Neuronal stem cell (in vitro differentiated cells): ENCODE data around the gene NR3C2.

Experiments
- DNase-seq: peaks from one replicate; pipeline ENCODE4 v3.0.0-alpha.2; 2013; ENCODE audit warnings: low spot score
- H2AFZ ChIP-seq: one replicate; pipeline ENCODE4 v1.6.1; 2013; ENCODE audit warnings: mild to moderate bottlenecking, low read length, inconsistent platforms
- H2AK5ac ChIP-seq: 2 replicates; pipeline ENCODE4 v1.6.1; 2013; ENCODE audit warnings: low read depth, mild to moderate bottlenecking, inconsistent platforms, low read length, moderate library complexity, mixed read lengths
- H2BK120ac ChIP-seq: 2 replicates; pipeline ENCODE4 v1.6.1; 2013; ENCODE audit warnings: low read depth, mild to moderate bottlenecking, inconsistent platforms, low read length, moderate library complexity, mixed read lengths
- H2BK12ac ChIP-seq: one replicate; pipeline ENCODE4 v1.6.1; 2013; ENCODE audit warnings: low read length, inconsistent platforms
- H2BK15ac ChIP-seq: 2 replicates; pipeline ENCODE4 v1.6.1; 2013; ENCODE audit warnings: mild to moderate bottlenecking, low read length, inconsistent platforms, mixed read lengths
- H2BK5ac ChIP-seq: one replicate; pipeline ENCODE4 v1.6.1; 2013; ENCODE audit warnings: inconsistent platforms, mild to moderate bottlenecking, low read length, moderate library complexity
- H3K14ac ChIP-seq: one replicate; pipeline ENCODE4 v1.6.1; 2013; ENCODE audit warnings: low read length, inconsistent platforms
- H3K18ac ChIP-seq: 2 replicates; pipeline ENCODE4 v1.6.1; 2013; ENCODE audit warnings: low read length, inconsistent platforms
- H3K23ac ChIP-seq: 2 replicates; pipeline ENCODE4 v1.6.1; 2013; ENCODE audit warnings: low read depth, mild to moderate bottlenecking, mixed read lengths, low read length, inconsistent platforms; ENCODE audit not compliant: poor library complexity
- H3K27ac ChIP-seq: replicated peaks from 3 replicates; pipeline ENCODE4 v1.5.1; 2013; ENCODE audit warnings: low read length, inconsistent platforms
- H3K27me3 ChIP-seq, 3 experiments: 2 replicates each; pipeline ENCODE4 v1.6.1; 2013; ENCODE audit warnings: low read length in 3 of 3, mild to moderate bottlenecking in 2 of 3, inconsistent platforms in 1 of 3, low read depth in 1 of 3, mixed read lengths in 1 of 3, moderate library complexity in 1 of 3; ENCODE audit not compliant: control insufficient read depth in 3 of 3, insufficient read depth in 3 of 3
- H3K36me3 ChIP-seq, 2 donors: replicated peaks in 1 of 2; 2 replicates each; pipeline ENCODE4 v1.6.1; 2013; ENCODE audit warnings: low read length in 2 of 2; ENCODE audit not compliant: control insufficient read depth in 2 of 2, insufficient read depth in 2 of 2
- H3K4ac ChIP-seq: 2 replicates; pipeline ENCODE4 v1.6.1; 2013; ENCODE audit warnings: inconsistent platforms, mild to moderate bottlenecking, low read length, moderate library complexity
- H3K4me1 ChIP-seq, 2 donors: 1 replicate in 1 of 2; 2 replicates in 1 of 2; pipeline ENCODE4 v1.6.1; 2013; ENCODE audit warnings: low read length in 2 of 2, low read depth in 1 of 2; ENCODE audit not compliant: control insufficient read depth in 2 of 2, insufficient read depth in 1 of 2
- H3K4me2 ChIP-seq: one replicate; pipeline ENCODE4 v1.6.1; 2013; ENCODE audit warnings: mild to moderate bottlenecking, low read length, inconsistent platforms; ENCODE audit not compliant: insufficient read depth, poor library complexity, severe bottlenecking
- H3K4me3 ChIP-seq, 2 donors: 2 replicates each; pipeline ENCODE4 v1.5.1; 2013; ENCODE audit warnings: low read length in 2 of 2, mild to moderate bottlenecking in 2 of 2, inconsistent platforms in 1 of 2, moderate library complexity in 1 of 2
- H3K79me1 ChIP-seq: one replicate; pipeline ENCODE4 v1.6.1; 2013; ENCODE audit warnings: low read depth, mild to moderate bottlenecking, inconsistent platforms, low read length, moderate library complexity
- H3K9ac ChIP-seq: one replicate; pipeline ENCODE4 v1.6.1; 2013; ENCODE audit warnings: mild to moderate bottlenecking, low read depth, low read length, inconsistent platforms; ENCODE audit not compliant: poor library complexity
- H3K9me3 ChIP-seq, 2 donors: replicated peaks in 1 of 2; 2 replicates each; pipeline versions ENCODE3 to v1.6.1; 2013; ENCODE audit warnings: low read length in 2 of 2, mild to moderate bottlenecking in 2 of 2, inconsistent platforms in 1 of 2, low read depth in 1 of 2, mixed read lengths in 1 of 2, moderate library complexity in 1 of 2; ENCODE audit not compliant: control insufficient read depth in 2 of 2, insufficient read depth in 1 of 2
- H4K8ac ChIP-seq: one replicate; pipeline ENCODE4 v1.6.1; 2013; ENCODE audit warnings: low read depth, mild to moderate bottlenecking, inconsistent platforms, low read length, moderate library complexity
- H4K91ac ChIP-seq: one replicate; pipeline ENCODE4 v1.6.1; 2013; ENCODE audit warnings: low read length, low read depth, mild to moderate bottlenecking, inconsistent platforms; ENCODE audit not compliant: poor library complexity
- WGBS, 2 donors: extraction: QIAGEN DNeasy Blood & Tissue Kit; methylation state at CpG; one replicate each; pipeline ENCODE4 v1.1.7; 2013; ENCODE audit warnings: missing lambda C conversion rate in 2 of 2, mixed read lengths in 1 of 2; ENCODE audit not compliant: insufficient read length in 2 of 2, insufficient replicate concordance in 1 of 2; ENCODE audit errors: extremely low coverage in 2 of 2; 5-methylcytosine and 5-hydroxymethylcytosine counted together

The NR3C2 gene

DNA sequence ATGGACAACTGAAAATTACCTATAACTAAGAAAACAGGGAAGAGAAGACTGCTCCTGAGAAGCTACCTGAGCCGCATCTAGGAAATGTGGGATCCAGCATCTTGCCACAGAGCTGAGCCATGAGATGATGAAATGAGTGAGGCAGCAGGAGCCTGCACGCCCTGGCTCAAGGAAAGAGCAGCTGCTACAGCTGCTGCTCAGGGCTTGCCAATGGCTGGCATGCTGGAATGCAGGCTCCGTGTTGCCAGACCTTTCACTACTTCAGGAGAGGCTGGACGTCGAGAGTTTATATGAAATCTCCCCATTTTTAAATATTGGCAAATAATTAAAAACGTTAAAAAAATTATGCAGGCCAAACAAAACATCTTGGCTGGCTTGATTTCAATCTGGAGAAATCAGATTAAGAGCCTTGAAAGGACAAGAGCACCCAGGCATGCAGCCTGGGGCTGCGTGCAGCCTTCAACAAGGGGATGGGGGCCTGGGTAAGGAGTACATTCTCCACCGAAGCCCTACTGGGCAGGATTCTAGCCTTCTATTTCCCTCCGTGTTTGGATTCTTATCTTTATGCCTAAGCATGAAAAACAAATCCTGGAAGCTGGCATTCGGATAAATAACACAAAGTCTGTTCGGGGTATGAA lies 227.6 kb downstream of the NR3C2 start:
- H2BK12ac ChIP-seq, result no peak overlapping the region
- WGBS, 2 donors, result no CpG with 5 or more reads among the region's 11 CpGs
- no peak overlapping the region for H3K27ac ChIP-seq
- no peaks in the 10 kb centered on the region for H3K9me3 ChIP-seq
- no peaks in the 10 kb centered on the region for H3K27me3 ChIP-seq
- H2AFZ ChIP-seq, result no peak overlapping the region
- no peak overlapping the region for H3K9ac ChIP-seq
- peaks cover 0 to 3% of the 10 kb centered on the region in 2 donors for H3K4me1 ChIP-seq
- no peak overlapping the region for H3K4ac ChIP-seq
- H3K79me1 ChIP-seq, result no peaks in the 10 kb centered on the region
- H2BK15ac ChIP-seq, result no peak overlapping the region
- H3K4me2 ChIP-seq, result no peak overlapping the region
- H4K8ac ChIP-seq, result no peak overlapping the region
- no peak for DNase-seq
- no peak overlapping the region for H3K14ac ChIP-seq
- no peak overlapping the region for H3K4me3 ChIP-seq
- H2BK5ac ChIP-seq, result no peak overlapping the region
- no peak overlapping the region for H2BK120ac ChIP-seq
- no peaks in the 10 kb centered on the region for H3K36me3 ChIP-seq
- H2AK5ac ChIP-seq, result no peak overlapping the region
- no peak overlapping the region for H4K91ac ChIP-seq
- H3K23ac ChIP-seq, result no peak overlapping the region
- no peak overlapping the region for H3K18ac ChIP-seq

DNA sequence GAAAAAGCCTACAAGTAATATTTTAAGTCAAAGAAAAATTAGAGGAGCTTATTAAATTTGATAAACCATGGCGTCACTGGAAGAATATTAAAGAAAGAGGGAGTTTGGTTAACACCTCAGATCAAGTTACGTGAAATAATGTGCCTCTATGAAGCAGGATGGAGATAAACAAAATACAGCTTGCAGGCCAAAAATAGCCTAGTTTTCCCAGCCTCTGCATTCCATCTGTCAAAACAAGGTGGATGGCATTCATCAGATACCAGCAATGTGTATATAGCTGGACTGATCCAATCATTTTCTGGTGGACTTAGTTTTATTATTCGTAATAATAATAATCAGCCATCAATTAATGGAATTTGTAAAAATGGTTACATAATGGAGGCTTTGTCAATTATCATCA lies 230.7 kb downstream of the NR3C2 start:
- no peaks in the 10 kb centered on the region for H3K36me3 ChIP-seq
- H3K18ac ChIP-seq, result no peak overlapping the region
- no peak overlapping the region for H3K4ac ChIP-seq
- H2BK5ac ChIP-seq, result no peak overlapping the region
- H2AK5ac ChIP-seq, result no peak overlapping the region
- H2BK12ac ChIP-seq, result no peak overlapping the region
- H3K4me2 ChIP-seq, result no peak overlapping the region
- H2BK15ac ChIP-seq, result no peak overlapping the region
- no CpG with 5 or more reads among the region's 3 CpGs for WGBS, 2 donors
- H2AFZ ChIP-seq, result no peak overlapping the region
- H4K8ac ChIP-seq, result no peak overlapping the region
- H3K27ac ChIP-seq, result no peak overlapping the region
- H3K4me1 ChIP-seq, result peaks cover 0 to 3% of the 10 kb centered on the region in 2 donors
- no peak overlapping the region for H2BK120ac ChIP-seq
- no peak overlapping the region for H4K91ac ChIP-seq
- H3K27me3 ChIP-seq, result no peaks in the 10 kb centered on the region
- no peaks in the 10 kb centered on the region for H3K9me3 ChIP-seq
- no peak overlapping the region for H3K9ac ChIP-seq
- no peak for DNase-seq
- H3K79me1 ChIP-seq, result no peaks in the 10 kb centered on the region
- H3K23ac ChIP-seq, result no peak overlapping the region
- H3K4me3 ChIP-seq, result no peak overlapping the region
- no peak overlapping the region for H3K14ac ChIP-seq

DNA sequence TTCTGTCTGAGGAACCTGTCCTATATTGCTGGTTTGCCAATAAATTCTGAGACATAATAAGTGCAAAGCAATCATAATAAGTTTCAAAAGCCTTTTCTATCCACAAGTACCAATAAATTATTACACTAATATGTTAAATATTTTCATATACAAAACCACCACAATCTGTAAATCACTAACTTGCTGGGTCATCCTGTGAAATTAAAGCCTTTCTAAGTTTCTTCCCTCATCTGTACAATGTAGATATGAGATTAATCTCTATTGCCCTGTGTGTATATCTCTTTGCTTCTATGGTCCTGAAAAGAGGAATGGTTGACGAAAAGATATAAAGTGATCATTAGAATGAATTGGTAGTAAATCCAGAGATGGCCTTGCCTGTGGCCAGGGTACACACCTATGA lies 231.6 kb downstream of the NR3C2 start:
- H3K4me2 ChIP-seq, result no peak overlapping the region
- no peak overlapping the region for H3K9ac ChIP-seq
- no peak overlapping the region for H3K18ac ChIP-seq
- H3K79me1 ChIP-seq, result no peaks in the 10 kb centered on the region
- no peak overlapping the region for H2BK12ac ChIP-seq
- H4K91ac ChIP-seq, result no peak overlapping the region
- no peak overlapping the region for H2AK5ac ChIP-seq
- H3K23ac ChIP-seq, result no peak overlapping the region
- no peak for DNase-seq
- peaks cover 0 to 3% of the 10 kb centered on the region in 2 donors for H3K4me1 ChIP-seq
- no peak overlapping the region for H3K4me3 ChIP-seq
- no peak overlapping the region for H3K27ac ChIP-seq
- no peak overlapping the region for H3K4ac ChIP-seq
- no peak overlapping the region for H4K8ac ChIP-seq
- no peak overlapping the region for H2BK120ac ChIP-seq
- H2BK5ac ChIP-seq, result no peak overlapping the region
- no peaks in the 10 kb centered on the region for H3K36me3 ChIP-seq
- H3K9me3 ChIP-seq, result no peaks in the 10 kb centered on the region
- H2AFZ ChIP-seq, result no peak overlapping the region
- H3K27me3 ChIP-seq, result no peaks in the 10 kb centered on the region
- no peak overlapping the region for H2BK15ac ChIP-seq
- no CpG with 5 or more reads among the region's 1 CpG for WGBS, 2 donors
- H3K14ac ChIP-seq, result no peak overlapping the region

DNA sequence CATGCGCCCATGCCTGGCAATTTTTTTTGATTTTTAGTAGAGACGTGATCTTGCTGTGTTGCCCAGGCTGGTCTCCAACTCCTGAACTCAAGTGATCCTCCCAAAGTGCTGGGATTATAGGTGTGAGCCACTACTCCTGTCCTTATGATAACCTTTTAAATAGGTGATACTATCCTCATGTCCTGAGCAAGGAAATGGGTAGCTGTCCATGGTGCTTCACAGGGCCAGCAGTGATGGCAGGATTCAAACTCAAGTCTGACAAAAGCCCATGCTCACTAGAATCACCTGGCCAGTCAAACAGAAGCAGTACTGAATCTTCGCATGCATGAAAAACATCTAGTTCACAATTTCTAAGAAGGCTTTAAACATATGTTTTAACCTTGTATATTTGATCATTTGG lies 235.1 kb downstream of the NR3C2 start:
- H3K18ac ChIP-seq, result no peak overlapping the region
- no peak overlapping the region for H3K4ac ChIP-seq
- H3K4me2 ChIP-seq, result no peak overlapping the region
- H2BK5ac ChIP-seq, result no peak overlapping the region
- no peak overlapping the region for H3K14ac ChIP-seq
- no CpG with 5 or more reads among the region's 3 CpGs for WGBS, 2 donors
- H3K36me3 ChIP-seq, result no peaks in the 10 kb centered on the region
- H2AFZ ChIP-seq, result no peak overlapping the region
- no peak overlapping the region for H2BK15ac ChIP-seq
- H2BK120ac ChIP-seq, result no peak overlapping the region
- peaks cover 0 to 5% of the 10 kb centered on the region in 2 donors for H3K4me1 ChIP-seq
- H3K9ac ChIP-seq, result no peak overlapping the region
- H3K27me3 ChIP-seq, result no peaks in the 10 kb centered on the region
- no peak for DNase-seq
- H3K27ac ChIP-seq, result no peak overlapping the region
- no peak overlapping the region for H3K4me3 ChIP-seq
- H2BK12ac ChIP-seq, result no peak overlapping the region
- no peaks in the 10 kb centered on the region for H3K9me3 ChIP-seq
- no peak overlapping the region for H2AK5ac ChIP-seq
- no peak overlapping the region for H4K8ac ChIP-seq
- no peak overlapping the region for H3K23ac ChIP-seq
- no peak overlapping the region for H4K91ac ChIP-seq
- H3K79me1 ChIP-seq, result no peaks in the 10 kb centered on the region
